Spleen (tissue), 13 donors: ENCODE results near the gene SURF2. TPM values are rescaled to one million over a fixed set of nuclear protein-coding genes. Genes with fewer than 3 reads are reported as not detected.
A peak's percentile ranks its signal among the peaks of the same experiment; 100 is the strongest.
"Not testable (repeated sequence)": the region's sequence is repeated elsewhere in the genome, so short reads cannot be mapped to it uniquely, and the experiment has no call there.

Experiments used
- DNase-seq: peaks from one replicate; pipeline ENCODE4 v3.0.0-alpha.2; 2020
- H3K27ac ChIP-seq, 8 donors: fragments of 200-600 bp; sonication (generic) in 7 of 8; 1 replicate in 4 of 8; 2 replicates in 4 of 8; pipeline versions ENCODE4 v1.5.0 to v1.8.0; 2016 to 2021; ENCODE audit warnings: inconsistent platforms in 4 of 8, mild to moderate bottlenecking in 4 of 8, moderate library complexity in 1 of 8
- H3K27me3 ChIP-seq, 7 donors: fragments of 200-600 bp; sonication (generic) in 6 of 7; replicated peaks in 1 of 7; 1 replicate in 4 of 7; 2 replicates in 3 of 7; pipeline versions ENCODE4 v1.5.0 to v1.8.0; 2016 to 2021; ENCODE audit warnings: inconsistent platforms in 3 of 7, mild to moderate bottlenecking in 1 of 7
- H3K36me3 ChIP-seq, 6 donors: fragments of 200-600 bp; sonication (generic) in 5 of 6; 1 replicate in 4 of 6; 2 replicates in 2 of 6; pipeline versions ENCODE4 v1.5.0 to v1.8.0; 2016 to 2021; ENCODE audit warnings: inconsistent platforms in 2 of 6
- H3K4me1 ChIP-seq, 6 donors: fragments of 200-600 bp; sonication (generic) in 5 of 6; 1 replicate in 3 of 6; 2 replicates in 3 of 6; pipeline versions ENCODE4 v1.5.0 to v1.8.0; 2016 to 2021; ENCODE audit warnings: inconsistent platforms in 3 of 6
- H3K4me3 ChIP-seq, 8 donors: fragments of 200-600 bp; sonication (generic) in 7 of 8; 1 replicate in 4 of 8; 2 replicates in 4 of 8; pipeline versions ENCODE4 v1.5.0 to v1.8.0; 2016 to 2021; ENCODE audit warnings: inconsistent platforms in 4 of 8, mild to moderate bottlenecking in 4 of 8, moderate library complexity in 2 of 8
- H3K9me3 ChIP-seq, 8 donors: fragments of 200-600 bp; sonication (generic) in 7 of 8; 1 replicate in 4 of 8; 2 replicates in 4 of 8; pipeline versions ENCODE4 v1.5.0 to v1.8.0; 2016 to 2021; ENCODE audit warnings: inconsistent platforms in 4 of 8
- CTCF ChIP-seq, 11 experiments: fragments of 200-600 bp in 7 of 11; fragments of 450-650 bp in 4 of 11; sonication (generic) in 4 of 11; IDR thresholded peaks in 8 of 11; conservative IDR thresholded peaks in 3 of 11; 1 replicate in 7 of 11; 2 replicates in 4 of 11; pipeline versions ENCODE4 v1.4.0 to v1.8.0; 2016 to 2021; ENCODE audit warnings: antibody characterized with exemption in 11 of 11, inconsistent platforms in 4 of 11, mild to moderate bottlenecking in 1 of 11
- POLR2A ChIP-seq, 3 donors: fragments of 450-650 bp; IDR thresholded peaks; one replicate each; pipeline ENCODE4 v1.5.1; 2017; ENCODE audit warnings: antibody characterized with exemption in 3 of 3, mild to moderate bottlenecking in 1 of 3
- POLR2AphosphoS5 ChIP-seq, 3 donors: sonication (generic); formaldehyde crosslinking; IDR thresholded peaks; one replicate each; pipeline ENCODE4 v1.5.1; 2017; ENCODE audit warnings: antibody characterized with exemption in 3 of 3
- WGBS, 5 donors: extraction: QIAGEN DNeasy Blood & Tissue Kit in 3 of 5; methylation state at CpG; one replicate each; pipeline versions ENCODE4 v1.1.5 to v1.1.7; 2013 to 2018; 5-methylcytosine and 5-hydroxymethylcytosine counted together
- intact Hi-C: fragments of 100-400 bp; cut with DNase I; formaldehyde crosslinking; loops from one replicate; pipeline ENCODE4 v1.15.0; 2023; ENCODE audit warnings: low total_unique reads
- long read RNA-seq, 2 donors: transcript quantifications; one replicate each; lab custom pipeline, GENCODE V29; 2026
- polyA plus RNA-seq, 3 donors: library from polyadenylated mRNA; stranded (reverse); fragments of 200-250 nt; gene quantifications; one replicate each; pipeline ENCODE4 v1.2.1, GENCODE V29; 2013
- total RNA-seq, 7 donors: library from RNA; depleted of rRNA in 3 of 7; stranded (reverse); fragments of >200 nt in 3 of 7; fragmentation: NEBNext Ultra II Directional in 4 of 7; extraction: Animal tissue kit (Norgen Biotek cat#: 25700) in 4 of 7; gene quantifications; one replicate each; pipeline versions ENCODE4 v1.1.0 to v1.2.1, GENCODE V29; 2016 to 2021
- donor health status: healthy with polysubstance abuse.
- donor health status: DM: no; HTN: no; CAD: no; lungs with moderate emphysema.
- donor health status: DM: no; HTN: no; CAD: no.
- donor health status: Bipolar disorder and iron deficiency.
- donor health status: healthy.
- donor health status: DM: no; HTN: no; CAD: no.
- donor health status: DM: yes; HTN: yes; CAD: no.

Gene SURF2
- total RNA-seq, result 10 to 100 TPM in 5 of 7 donors, 1 to 10 TPM in 2; 6.5 to 19.9 (median 12.4) TPM
- 10 to 100 TPM; 31.4 to 32.6 (median 31.5) TPM for polyA plus RNA-seq
- long read RNA-seq, donor 1, transcript SURF2-201 (6 exons, 842 nt), result major isoform, 8 of 8 reads
- long read RNA-seq, donor 1, partial matches to known transcripts, result 0 of 8 reads
- long read RNA-seq, donor 1, other reads (novel, unspliced or antisense), result 0 of 8 reads
- long read RNA-seq, donor 2, transcript SURF2-201 (6 exons, 842 nt), result major isoform, 5 of 5 reads
- long read RNA-seq, donor 2, partial matches to known transcripts, result 0 of 5 reads
- long read RNA-seq, donor 2, other reads (novel, unspliced or antisense), result 0 of 5 reads

DNA sequence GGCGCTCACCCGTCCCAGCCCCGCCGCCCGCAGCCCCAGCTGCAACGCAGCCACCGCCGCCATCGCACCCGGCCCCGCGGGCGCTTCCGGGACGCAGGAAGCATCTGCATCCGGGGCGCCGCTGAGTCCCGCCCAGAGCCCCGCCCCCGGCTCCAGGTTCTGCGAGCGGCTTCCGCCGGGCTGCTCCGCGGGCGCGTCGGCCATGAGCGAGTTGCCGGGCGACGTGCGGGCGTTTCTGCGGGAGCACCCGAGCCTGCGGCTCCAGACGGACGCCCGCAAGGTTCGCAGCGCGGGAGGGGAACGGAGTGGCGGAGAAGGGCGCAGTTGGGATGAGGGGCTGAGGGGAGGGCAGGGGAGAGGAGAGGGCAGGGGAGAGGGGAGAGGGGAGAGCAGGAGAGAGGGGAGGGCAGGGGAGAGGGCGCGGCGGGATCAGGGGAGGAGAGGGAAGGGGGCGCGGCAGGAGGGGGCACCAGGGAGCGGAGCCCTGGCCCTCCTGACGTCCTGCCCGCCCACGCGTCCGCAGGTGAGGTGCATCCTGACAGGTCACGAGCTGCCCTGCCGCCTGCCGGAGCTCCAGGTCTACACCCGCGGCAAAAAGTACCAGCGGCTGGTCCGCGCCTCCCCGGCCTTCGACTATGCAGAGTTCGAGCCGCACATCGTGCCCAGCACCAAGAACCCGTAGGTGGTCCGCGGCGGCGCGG lies at the start of gene SURF2, which contains the start of gene SURF1:
TSS of gene SURF2 (plus strand) at position 160 of the 701 bp plus-strand sequence. CDS start at position 203, 43 bp downstream.
TSS of gene SURF1 (minus strand) at position 97 of the 701 bp plus-strand sequence. CDS start at position 63, 34 bp downstream.
- WGBS, 5 donors, result 0 to 3% (median 2%) methylated on average over 45 to 78 of the region's 78 CpGs
- H3K4me1 ChIP-seq, result peaks cover 20 to 90% (median 54%) of the 10 kb centered on the region in 6 donors
- TF ChIP-seq POLR2AphosphoS5 (IDR thresholded peaks at IDR 0.05), result peak; percentile 92 to 93 (median 93)
- peak in 1 of 11 experiments; percentile 22 for TF ChIP-seq CTCF (IDR thresholded peaks at IDR 0.05 in 8 of 11, conservative IDR thresholded peaks at IDR 0.05 in 3 of 11)
- TF ChIP-seq POLR2A (IDR thresholded peaks at IDR 0.05), result peak in 1 of 3 donors; percentile 52
- DNase-seq, result peak; percentile 98
- intact Hi-C loops, result no loop called here
- H3K27me3 ChIP-seq, result no peaks in the 10 kb centered on the region
- peak within 1 kb of the TSS; percentile 61 to 91 (median 84) for H3K27ac ChIP-seq
- H3K9me3 ChIP-seq, result no peaks in the 10 kb centered on the region
- H3K36me3 ChIP-seq, result peaks cover 2 to 72% (median 45%) of the 10 kb centered on the region in 6 donors
- H3K4me3 ChIP-seq, result peak within 1 kb of the TSS; percentile 77 to 96 (median 84)

DNA sequence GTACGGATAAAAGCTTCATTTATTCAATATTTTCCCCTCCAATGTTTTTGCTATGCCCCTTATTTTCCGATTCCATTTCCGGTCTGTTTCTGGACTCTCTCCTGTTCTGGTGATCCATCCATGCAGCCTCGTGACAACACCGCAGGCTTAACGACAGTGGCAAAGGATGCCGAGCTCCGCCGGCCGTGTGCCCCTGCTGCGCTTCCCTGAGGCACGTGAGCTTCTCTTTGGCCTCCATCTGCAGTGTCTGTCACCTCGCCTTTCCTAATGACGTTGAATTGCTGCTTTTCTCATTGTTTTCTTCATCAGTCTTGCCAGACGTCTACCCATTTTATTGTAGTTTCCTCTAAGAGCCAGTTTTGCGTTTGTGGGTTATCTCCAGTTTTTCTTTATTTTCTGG lies 49.0 kb upstream of the SURF2 start:
- TF ChIP-seq CTCF (IDR thresholded peaks at IDR 0.05 in 8 of 11, conservative IDR thresholded peaks at IDR 0.05 in 3 of 11), result no peak
- no peak for TF ChIP-seq POLR2A (IDR thresholded peaks at IDR 0.05)
- TF ChIP-seq POLR2AphosphoS5 (IDR thresholded peaks at IDR 0.05), result no peak
- peaks cover 0 to 36% (median 0%) of the 10 kb centered on the region in 7 donors for H3K27me3 ChIP-seq
- DNase-seq, result no peak
- H3K36me3 ChIP-seq, result no peaks in the 10 kb centered on the region
- no peaks in the 10 kb centered on the region for H3K9me3 ChIP-seq
- WGBS, 5 donors, result 76 to 78% (median 76%) methylated on average over 16 of the region's 16 CpGs
- H3K4me3 ChIP-seq, result no peak overlapping the region
- H3K4me1 ChIP-seq, result no peaks in the 10 kb centered on the region
- H3K27ac ChIP-seq, result no peak overlapping the region
- intact Hi-C loops, result no loop called here

GRCh38 chr9:133309608-133310007 lies 46.7 kb upstream of the SURF2 start:
- no peaks in the 10 kb centered on the region for H3K4me1 ChIP-seq
- H3K27ac ChIP-seq, result no peak overlapping the region
- intact Hi-C loops, result no loop called here
- H3K4me3 ChIP-seq, result no peak overlapping the region
- DNase-seq, result no peak
- WGBS, 5 donors, result 84 to 88% (median 87%) methylated on average over 6 of the region's 6 CpGs
- H3K36me3 ChIP-seq, result no peaks in the 10 kb centered on the region
- H3K27me3 ChIP-seq, result peaks cover 0 to 23% (median 0%) of the 10 kb centered on the region in 7 donors
- H3K9me3 ChIP-seq, result no peaks in the 10 kb centered on the region
- TF ChIP-seq POLR2A (IDR thresholded peaks at IDR 0.05), result no peak
- TF ChIP-seq CTCF (IDR thresholded peaks at IDR 0.05 in 8 of 11, conservative IDR thresholded peaks at IDR 0.05 in 3 of 11), result no peak
- no peak for TF ChIP-seq POLR2AphosphoS5 (IDR thresholded peaks at IDR 0.05)

- H3K27me3 ChIP-seq, result no peaks in the 10 kb centered on the region
- H3K4me1 ChIP-seq, result no peaks in the 10 kb centered on the region
- DNase-seq, result no peak
- H3K27ac ChIP-seq, result no peak overlapping the region
- intact Hi-C loops, result no loop called here
- H3K36me3 ChIP-seq, result no peaks in the 10 kb centered on the region
- no peak overlapping the region for H3K4me3 ChIP-seq
- TF ChIP-seq POLR2AphosphoS5 (IDR thresholded peaks at IDR 0.05) (no peak), CTCF (IDR thresholded peaks at IDR 0.05 in 8 of 11, conservative IDR thresholded peaks at IDR 0.05 in 3 of 11) (no peak), POLR2A (IDR thresholded peaks at IDR 0.05) (no peak)
- 69 to 91% (median 80%) methylated on average over 2 of the region's 2 CpGs for WGBS, 5 donors
- H3K9me3 ChIP-seq, result no peaks in the 10 kb centered on the region
Measured at GRCh38 chr9:133315997-133316396, 40.4 kb upstream of the SURF2 start.

- H3K27ac ChIP-seq, H3K9me3 ChIP-seq, H3K4me1 ChIP-seq, H3K36me3 ChIP-seq, intact Hi-C loops, H3K4me3 ChIP-seq, H3K27me3 ChIP-seq, DNase-seq: not testable (repeated sequence)
- 74 to 86% (median 82%) methylated on average over 2 to 13 of the region's 13 CpGs for WGBS, 5 donors
Measured at GRCh38 chr9:133317551-133317950, 38.8 kb upstream of the SURF2 start.
